Fibroblast of villous mesenchyme (primary cell): ENCODE results near the gene RAC2. TPM values are rescaled to one million over a fixed set of nuclear protein-coding genes. Genes with fewer than 3 reads are reported as not detected.

Source experiments
- DNase-seq: peaks from one replicate; pipeline ENCODE4 v3.0.0-alpha.2; 2010; ENCODE audit warnings: low read depth
- H3K4me3 ChIP-seq: 2 replicates; pipeline ENCODE4 v1.5.1; 2011; ENCODE audit warnings: low read depth, mild to moderate bottlenecking, low read length
- total RNA-seq: library from RNA; depleted of rRNA; stranded (reverse); fragments of >200 nt; gene quantifications from 2 replicates; pipeline ENCODE4 v1.2.3, GENCODE V29; 2012
- TF ChIP-seq, protein P1 (sequence below): IDR thresholded peaks from 2 replicates; pipeline ENCODE4 v1.5.1; 2012; ENCODE audit warnings: low read depth, mild to moderate bottlenecking, low read length; ENCODE audit not compliant: insufficient read depth

The RAC2 gene
- total RNA-seq, 1 donor = 11.2 TPM

- TF ChIP-seq, protein P1, sequence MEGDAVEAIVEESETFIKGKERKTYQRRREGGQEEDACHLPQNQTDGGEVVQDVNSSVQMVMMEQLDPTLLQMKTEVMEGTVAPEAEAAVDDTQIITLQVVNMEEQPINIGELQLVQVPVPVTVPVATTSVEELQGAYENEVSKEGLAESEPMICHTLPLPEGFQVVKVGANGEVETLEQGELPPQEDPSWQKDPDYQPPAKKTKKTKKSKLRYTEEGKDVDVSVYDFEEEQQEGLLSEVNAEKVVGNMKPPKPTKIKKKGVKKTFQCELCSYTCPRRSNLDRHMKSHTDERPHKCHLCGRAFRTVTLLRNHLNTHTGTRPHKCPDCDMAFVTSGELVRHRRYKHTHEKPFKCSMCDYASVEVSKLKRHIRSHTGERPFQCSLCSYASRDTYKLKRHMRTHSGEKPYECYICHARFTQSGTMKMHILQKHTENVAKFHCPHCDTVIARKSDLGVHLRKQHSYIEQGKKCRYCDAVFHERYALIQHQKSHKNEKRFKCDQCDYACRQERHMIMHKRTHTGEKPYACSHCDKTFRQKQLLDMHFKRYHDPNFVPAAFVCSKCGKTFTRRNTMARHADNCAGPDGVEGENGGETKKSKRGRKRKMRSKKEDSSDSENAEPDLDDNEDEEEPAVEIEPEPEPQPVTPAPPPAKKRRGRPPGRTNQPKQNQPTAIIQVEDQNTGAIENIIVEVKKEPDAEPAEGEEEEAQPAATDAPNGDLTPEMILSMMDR = peak; percentile 22
- no peak for DNase-seq
- no peak overlapping the region for H3K4me3 ChIP-seq
Measured at GRCh38 chr22:37225481-37225880, 18.6 kb downstream of the RAC2 start.

- DNase-seq = no peak
- H3K4me3 ChIP-seq = no peak overlapping the region
- TF ChIP-seq, protein P1 = no peak
Measured at GRCh38 chr22:37224757-37225420, 19.2 kb downstream of the RAC2 start.

- H3K4me3 ChIP-seq = no peak overlapping the region
- TF ChIP-seq, protein P1 = no peak
- DNase-seq = no peak
Measured at GRCh38 chr22:37223965-37224551, 20.0 kb downstream of the RAC2 start.

GRCh38 chr22:37222440-37222971 is 21.6 kb downstream of the RAC2 start:
- H3K4me3 ChIP-seq = no peak overlapping the region
- TF ChIP-seq, protein P1 = no peak
- no peak for DNase-seq

GRCh38 chr22:37221424-37222333 is 22.4 kb downstream of the RAC2 start:
- H3K4me3 ChIP-seq = no peak overlapping the region
- TF ChIP-seq, protein P1 = peak; percentile 2
- no peak for DNase-seq

GRCh38 chr22:37220543-37220981 is 23.5 kb downstream of the RAC2 start:
- no peak for DNase-seq
- no peak overlapping the region for H3K4me3 ChIP-seq
- TF ChIP-seq, protein P1 = no peak
